Measurements from ENCODE around the gene CTNND1.

CTNND1 gene

GRCh38 chr11:57762235-57762861 lies 746 bp downstream of the CTNND1 start:
- no peak for DNase-seq

GRCh38 chr11:57763568-57763967 lies 2.0 kb downstream of the CTNND1 start:
- DNase-seq: no peak

- no peak for DNase-seq
Measured at GRCh38 chr11:57764021-57764420, 2.4 kb downstream of the CTNND1 start.

- no peak for DNase-seq
Measured at GRCh38 chr11:57764566-57764965, 3.0 kb downstream of the CTNND1 start.

GRCh38 chr11:57764972-57765371 lies 3.4 kb downstream of the CTNND1 start:
- no peak for DNase-seq

GRCh38 chr11:57770793-57771192 lies 9.2 kb downstream of the CTNND1 start:
- no peak for DNase-seq

GRCh38 chr11:57771365-57771764 lies 9.8 kb downstream of the CTNND1 start:
- DNase-seq: no peak

- no peak for DNase-seq
Measured at GRCh38 chr11:57772562-57772961, 11.0 kb downstream of the CTNND1 start.

- no peak for DNase-seq
Measured at GRCh38 chr11:57773026-57773598, 11.5 kb downstream of the CTNND1 start.

GRCh38 chr11:57775491-57775890 lies 13.9 kb downstream of the CTNND1 start:
- no peak for DNase-seq

- no peak for DNase-seq
Measured at GRCh38 chr11:57776031-57776521, 14.5 kb downstream of the CTNND1 start.

- DNase-seq: no peak
Measured at GRCh38 chr11:57776577-57777210, 15.1 kb downstream of the CTNND1 start.

GRCh38 chr11:57777969-57778317 lies 16.3 kb downstream of the CTNND1 start:
- no peak for DNase-seq

- DNase-seq: peak in 1 of 3 experiments; percentile 28
Measured at GRCh38 chr11:57778318-57779037, 16.9 kb downstream of the CTNND1 start.

- DNase-seq: no peak
Measured at GRCh38 chr11:57779276-57779675, 17.7 kb downstream of the CTNND1 start.

GRCh38 chr11:57781529-57781943 lies 19.9 kb downstream of the CTNND1 start:
- DNase-seq: no peak

GRCh38 chr11:57785072-57785471 lies 23.5 kb downstream of the CTNND1 start:
- no peak for DNase-seq

GRCh38 chr11:57786436-57786835 lies 24.8 kb downstream of the CTNND1 start:
- DNase-seq: no peak

GRCh38 chr11:57787006-57787604 lies 25.5 kb downstream of the CTNND1 start:
- no peak for DNase-seq

GRCh38 chr11:57787920-57788702 lies 26.5 kb downstream of the CTNND1 start:
- DNase-seq: peak in 1 of 3 experiments; percentile 51

GRCh38 chr11:57788703-57789088 lies 27.1 kb downstream of the CTNND1 start:
- DNase-seq: no peak

- no peak for DNase-seq
Measured at GRCh38 chr11:57791321-57792059, 29.9 kb downstream of the CTNND1 start.

Data from NCI-H1417 (cell line).